Heart right ventricle (tissue), 16 donors: ENCODE data around the gene DTD1. TPM values are rescaled to one million over a fixed set of nuclear protein-coding genes. Genes with fewer than 3 reads are reported as not detected.

Experiments
- ATAC-seq, 8 donors: fragments of 200-7000 bp; cut with Tn5 transposase; one replicate each; pipeline ENCODE4 v1.9.1; 2020; ENCODE audit warnings: mild to moderate bottlenecking in 8 of 8, moderate library complexity in 8 of 8, moderate number of reproducible peaks in 1 of 8
- DNase-seq, 2 donors: peaks; one replicate each; pipeline ENCODE4 v3.0.0-alpha.2; 2020
- H3K27ac ChIP-seq, 10 donors: fragments of 200-600 bp; sonication (generic) in 2 of 10; one replicate each; pipeline versions ENCODE4 v1.5.0 to v1.8.0; 2020 to 2022; ENCODE audit warnings: mild to moderate bottlenecking in 3 of 10
- H3K27me3 ChIP-seq, 7 donors: fragments of 200-600 bp; one replicate each; pipeline ENCODE4 v1.8.0; 2021 to 2022; ENCODE audit warnings: mild to moderate bottlenecking in 2 of 7
- H3K36me3 ChIP-seq, 9 donors: fragments of 200-600 bp; sonication (generic) in 1 of 9; one replicate each; pipeline versions ENCODE4 v1.5.0 to v1.8.0; 2020 to 2022; ENCODE audit warnings: mild to moderate bottlenecking in 2 of 9
- H3K4me1 ChIP-seq, 9 donors: fragments of 200-600 bp; sonication (generic) in 1 of 9; one replicate each; pipeline versions ENCODE4 v1.5.0 to v1.8.0; 2020 to 2022; ENCODE audit warnings: mild to moderate bottlenecking in 4 of 9
- H3K4me3 ChIP-seq, 10 donors: fragments of 200-600 bp; sonication (generic) in 2 of 10; one replicate each; pipeline versions ENCODE4 v1.5.0 to v1.8.0; 2020 to 2022; ENCODE audit warnings: mild to moderate bottlenecking in 7 of 10, moderate library complexity in 2 of 10
- H3K9me3 ChIP-seq, 11 donors: fragments of 200-600 bp in 10 of 11; sonication (generic) in 2 of 11; one replicate each; pipeline versions ENCODE4 v1.5.0 to v1.8.0; 2013 to 2022; ENCODE audit warnings: mild to moderate bottlenecking in 2 of 11, control low read depth in 1 of 11, moderate library complexity in 1 of 11
- WGBS, 2 donors: extraction: QIAGEN DNeasy Blood & Tissue Kit; methylation state at CpG; one replicate each; pipeline ENCODE4 v1.1.7; 2013; ENCODE audit warnings: inconsistent platforms in 1 of 2; 5-methylcytosine and 5-hydroxymethylcytosine counted together
- intact Hi-C, 10 donors: fragments of 100-400 bp; cut with DNase I; formaldehyde crosslinking; loops; one replicate each; pipeline versions ENCODE4 v1.11.1 to v1.14.2; 2022
- polyA plus RNA-seq, 2 donors: library from polyadenylated mRNA; stranded (reverse); fragments of 200-250 nt; gene quantifications; one replicate each; pipeline ENCODE4 v1.2.3, GENCODE V29; 2013
- total RNA-seq, 10 donors: library from RNA; stranded (reverse); fragmentation: NEBNext Ultra II Directional in 3 of 10; extraction: Animal tissue kit (Norgen Biotek cat#: 25700) in 3 of 10; gene quantifications; one replicate each; pipeline versions ENCODE4 v1.2.1 to v1.2.4, GENCODE V29; 2021 to 2023
- TF ChIP-seq, protein P1 (sequence below), 9 donors: fragments of 200-600 bp; sonication (generic) in 2 of 9; IDR thresholded peaks; one replicate each; pipeline versions ENCODE4 v1.5.0 to v1.8.0; 2021 to 2022; ENCODE audit warnings: antibody characterized with exemption in 9 of 9, mild to moderate bottlenecking in 5 of 9, moderate library complexity in 1 of 9
- donor health status: Arrhythmogenic right ventricular cardiomyopathy.
- donor health status: ischemic (EF 13 %, LVEDD 7.1; RV severe dilation, severe dysfunction).
- donor health status: healthy with polysubstance abuse.
- donor health status: DM: no; HTN: yes; CAD: no.
- donor health status: DM: no; HTN: no; CAD: no.
- donor health status: ischemic (EF 25% LVEDD 6.9; RV normal size, moderate dysfunction).
- donor health status: ischemic (EF 25% LVEDD 5.7; RV mildly dilated, moderate dysfunction).
- donor health status: healthy.
- donor health status: DM: yes; HTN: yes; CAD: no.
- donor health status: Ischemic cardiomyopathy.
- donor health status: ischemic (EF 35%, LVEDD 5.7; RV mildly dilated, moderate dysfunction).
- donor health status: nonischemic (EF 11% LVEDD 7.7; RV severe dilation, severe dysfunction).
- donor health status: DM: yes; HTN: yes; CAD: no.
- donor health status: PGD.
- donor health status: ischemic (EF 29% LVEDD 5.4; RV normal size, mild dysfunction).
- donor health status: nonischemic (EF 23%, LVEDD 6.1; RV moderate dilation, normal function).

The DTD1 gene
- total and polyA plus RNA-seq, 12 donors, result 5.2 to 31.9 (median 14.3) TPM

DNA sequence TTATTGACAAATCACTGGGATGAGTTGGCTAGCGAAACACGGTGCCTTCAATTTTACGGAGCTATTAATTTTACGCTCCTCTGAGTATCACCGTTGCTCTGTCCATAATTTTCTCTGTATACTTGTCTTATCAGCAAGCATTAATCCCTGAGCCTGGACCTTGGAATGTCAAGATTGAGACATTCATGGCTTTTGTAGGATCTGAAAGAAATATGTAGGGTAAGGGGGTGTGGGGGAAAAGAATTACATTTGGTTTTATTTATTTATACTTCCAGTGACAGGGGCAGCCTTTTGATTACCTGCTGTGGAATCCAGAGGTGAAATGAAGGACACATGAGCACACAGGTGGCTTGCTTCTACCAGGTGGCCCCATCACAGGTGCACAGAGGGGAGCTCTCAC, 46.6 kb downstream of the DTD1 start:
- ATAC-seq (no peak), DNase-seq (no peak)
- no peak overlapping the region for H3K4me3 ChIP-seq
- WGBS, 2 donors, result 90 to 95% methylated on average over 5 of the region's 5 CpGs
- TF ChIP-seq, protein P1, sequence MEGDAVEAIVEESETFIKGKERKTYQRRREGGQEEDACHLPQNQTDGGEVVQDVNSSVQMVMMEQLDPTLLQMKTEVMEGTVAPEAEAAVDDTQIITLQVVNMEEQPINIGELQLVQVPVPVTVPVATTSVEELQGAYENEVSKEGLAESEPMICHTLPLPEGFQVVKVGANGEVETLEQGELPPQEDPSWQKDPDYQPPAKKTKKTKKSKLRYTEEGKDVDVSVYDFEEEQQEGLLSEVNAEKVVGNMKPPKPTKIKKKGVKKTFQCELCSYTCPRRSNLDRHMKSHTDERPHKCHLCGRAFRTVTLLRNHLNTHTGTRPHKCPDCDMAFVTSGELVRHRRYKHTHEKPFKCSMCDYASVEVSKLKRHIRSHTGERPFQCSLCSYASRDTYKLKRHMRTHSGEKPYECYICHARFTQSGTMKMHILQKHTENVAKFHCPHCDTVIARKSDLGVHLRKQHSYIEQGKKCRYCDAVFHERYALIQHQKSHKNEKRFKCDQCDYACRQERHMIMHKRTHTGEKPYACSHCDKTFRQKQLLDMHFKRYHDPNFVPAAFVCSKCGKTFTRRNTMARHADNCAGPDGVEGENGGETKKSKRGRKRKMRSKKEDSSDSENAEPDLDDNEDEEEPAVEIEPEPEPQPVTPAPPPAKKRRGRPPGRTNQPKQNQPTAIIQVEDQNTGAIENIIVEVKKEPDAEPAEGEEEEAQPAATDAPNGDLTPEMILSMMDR (IDR thresholded peaks at IDR 0.05), result no peak
- H3K9me3 ChIP-seq, result no peaks in the 10 kb centered on the region
- peaks cover 0 to 6% (median 0%) of the 10 kb centered on the region in 9 donors for H3K4me1 ChIP-seq
- no peak overlapping the region for H3K27ac ChIP-seq
- intact Hi-C loops, result loop anchor here in 5 of 10 donors (5.0 to 10.0 kb wide), 6 partner anchors 160 to 1030 kb away; no protein-coding TSS in a partner anchor
- H3K36me3 ChIP-seq, result peaks cover 0 to 21% (median 0%) of the 10 kb centered on the region in 9 donors
- H3K27me3 ChIP-seq, result no peaks in the 10 kb centered on the region

DNA sequence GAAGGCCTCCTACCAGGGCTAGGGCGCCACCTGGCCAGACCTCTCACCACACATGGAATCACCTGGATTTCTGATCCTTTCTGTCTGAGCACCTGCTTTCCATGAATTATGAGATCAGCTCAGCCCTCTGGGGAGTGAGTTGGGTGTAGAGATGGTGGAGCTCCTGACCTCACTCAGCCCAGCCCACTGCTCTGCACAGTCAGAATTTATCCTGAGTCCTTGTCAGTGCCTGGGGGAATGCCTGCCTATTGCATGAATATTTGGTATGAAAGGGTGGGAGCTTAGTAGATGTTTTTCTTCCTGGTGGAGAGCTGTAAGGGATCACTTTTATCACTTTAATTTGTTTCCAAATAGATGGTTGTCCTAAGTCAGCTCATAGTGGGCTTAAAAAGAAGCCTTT, 47.5 kb downstream of the DTD1 start:
- TF ChIP-seq, protein P1 (IDR thresholded peaks at IDR 0.05), result no peak
- Histone ChIP-seq H3K36me3 (peaks cover 0 to 15% (median 0%) of the 10 kb centered on the region in 9 donors), H3K27ac (no peak overlapping the region), H3K9me3 (no peaks in the 10 kb centered on the region), H3K4me1 (peaks cover 0 to 14% (median 0%) of the 10 kb centered on the region in 9 donors), H3K27me3 (no peaks in the 10 kb centered on the region), H3K4me3 (no peak overlapping the region)
- intact Hi-C loops, result loop anchor here in 5 of 10 donors (10.0 kb wide), 4 partner anchors 159 to 1029 kb away; no protein-coding TSS in a partner anchor
- 98 to 100% methylated on average over 1 of the region's 1 CpG for WGBS, 2 donors
- DNase-seq, result no peak
- no peak for ATAC-seq

DNA sequence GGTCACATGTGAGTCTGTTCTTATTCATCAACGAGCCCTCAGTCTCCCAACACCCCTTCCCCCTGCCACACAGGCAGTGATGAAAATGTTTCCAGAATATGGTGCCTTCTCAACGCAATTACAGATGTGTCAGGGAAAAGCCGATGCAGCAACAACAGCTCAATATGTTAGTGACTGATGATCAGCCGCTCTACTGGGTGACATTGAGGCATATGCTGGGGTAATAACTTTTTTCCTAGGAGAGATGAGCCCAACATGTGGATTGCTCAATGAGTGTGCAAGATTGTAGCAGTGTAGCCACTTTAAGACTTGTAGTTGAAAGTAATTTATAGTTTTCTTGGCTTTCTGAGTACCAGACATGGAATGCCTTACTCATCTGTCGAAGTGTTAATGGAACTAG, 49.4 kb downstream of the DTD1 start:
- Histone ChIP-seq H3K4me3 (no peak overlapping the region), H3K27ac (no peak overlapping the region), H3K4me1 (peaks cover 0 to 16% (median 0%) of the 10 kb centered on the region in 9 donors), H3K9me3 (no peaks in the 10 kb centered on the region), H3K27me3 (no peaks in the 10 kb centered on the region), H3K36me3 (peaks cover 0 to 6% (median 0%) of the 10 kb centered on the region in 9 donors)
- DNase-seq, result no peak
- ATAC-seq, result no peak
- TF ChIP-seq, protein P1 (IDR thresholded peaks at IDR 0.05), result no peak
- WGBS, 2 donors, result 76 to 81% methylated on average over 5 of the region's 5 CpGs
- intact Hi-C loops, result loop anchor here in 5 of 10 donors (10.0 kb wide), 4 partner anchors 158 to 1028 kb away; no protein-coding TSS in a partner anchor

DNA sequence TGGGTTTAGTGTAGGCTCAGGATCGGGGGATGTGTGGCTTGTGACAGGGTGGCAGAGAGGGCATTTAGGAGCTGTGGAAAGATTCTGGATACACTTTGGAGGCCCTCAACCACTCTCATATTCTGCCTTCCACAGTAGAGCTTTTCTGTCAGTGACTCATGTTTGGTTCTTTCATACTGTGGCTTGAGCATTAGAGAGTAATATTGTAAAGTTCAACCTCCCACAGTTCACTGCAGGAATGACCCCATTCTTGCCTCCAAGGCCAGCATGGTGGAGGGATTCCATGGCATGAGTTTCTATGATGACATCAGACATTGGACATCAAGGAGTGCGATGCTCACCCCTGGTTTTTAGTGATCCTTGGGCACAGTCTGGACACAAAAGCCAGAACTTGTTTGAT, 50.9 kb downstream of the DTD1 start:
- TF ChIP-seq, protein P1 (IDR thresholded peaks at IDR 0.05), result no peak
- peaks cover 0 to 16% (median 0%) of the 10 kb centered on the region in 9 donors for H3K4me1 ChIP-seq
- no peak for ATAC-seq
- no peaks in the 10 kb centered on the region for H3K27me3 ChIP-seq
- H3K36me3 ChIP-seq, result peaks cover 0 to 6% (median 0%) of the 10 kb centered on the region in 9 donors
- intact Hi-C loops, result loop anchor here in 5 of 10 donors (10.0 kb wide), 4 partner anchors 156 to 1026 kb away; no protein-coding TSS in a partner anchor
- H3K4me3 ChIP-seq, result no peak overlapping the region
- H3K9me3 ChIP-seq, result no peaks in the 10 kb centered on the region
- 93 to 100% methylated on average over 2 of the region's 2 CpGs for WGBS, 2 donors
- DNase-seq, result no peak
- peak overlapping the region in 1 of 10 donors; percentile 42 for H3K27ac ChIP-seq
